Chondrocyte (in vitro differentiated cells): ENCODE data around the gene PDE4D. TPM values are rescaled to one million over a fixed set of nuclear protein-coding genes. Genes with fewer than 3 reads are reported as not detected.

Source experiments
- DNase-seq: peaks from one replicate; pipeline ENCODE4 v3.0.0; 2021; ENCODE audit warnings: mixed read lengths, low spot score
- H3K27ac Mint-ChIP-seq: one replicate; pipeline ENCODE4 v1.8.0; 2021; ENCODE audit warnings: mild to moderate bottlenecking, moderate library complexity, mixed read lengths; ENCODE audit not compliant: unreplicated experiment
- H3K27me3 Mint-ChIP-seq: 2 replicates; pipeline ENCODE4 v1.8.0; 2021; ENCODE audit warnings: low read depth, mixed read lengths
- H3K36me3 Mint-ChIP-seq: 2 replicates; pipeline ENCODE4 v1.8.0; 2021; ENCODE audit warnings: low read depth, mixed read lengths
- H3K4me1 Mint-ChIP-seq: 2 replicates; pipeline ENCODE4 v1.8.0; 2021; ENCODE audit warnings: low read depth, mild to moderate bottlenecking, mixed read lengths
- H3K4me3 Mint-ChIP-seq: one replicate; pipeline ENCODE4 v1.8.0; 2021; ENCODE audit warnings: mild to moderate bottlenecking, moderate library complexity, mixed read lengths; ENCODE audit not compliant: unreplicated experiment
- H3K9me3 Mint-ChIP-seq: 2 replicates; pipeline ENCODE4 v1.8.0; 2021; ENCODE audit warnings: low read depth, mixed read lengths
- CTCF ChIP-seq: fragments of 200-600 bp; sonication (generic); IDR thresholded peaks from 2 replicates; pipeline ENCODE4 v1.5.0; 2021; ENCODE audit warnings: antibody characterized with exemption, mild to moderate bottlenecking, moderate library complexity
- total RNA-seq: library from RNA; stranded (reverse); gene quantifications from 3 replicates; pipeline ENCODE4 v1.2.1, GENCODE V29; 2021

Gene PDE4D
- total RNA-seq, 1 donor from 2014 or later, result 21.1 TPM

GRCh38 chr5:59123595-59124561 is 769.6 kb downstream of the PDE4D start:
- no peak for TF ChIP-seq CTCF
- no peaks in the 10 kb centered on the region for H3K4me1 Mint-ChIP-seq
- H3K36me3 Mint-ChIP-seq, result no peaks in the 10 kb centered on the region
- no peaks in the 10 kb centered on the region for H3K9me3 Mint-ChIP-seq
- H3K27ac Mint-ChIP-seq, result no peak overlapping the region
- no peak for DNase-seq
- no peak overlapping the region for H3K4me3 Mint-ChIP-seq
- no peaks in the 10 kb centered on the region for H3K27me3 Mint-ChIP-seq

- no peak for DNase-seq
- Mint-ChIP-seq H3K4me1 (peaks cover 12% of the 10 kb centered on the region), H3K27ac (no peak overlapping the region), H3K9me3 (no peaks in the 10 kb centered on the region), H3K4me3 (no peak overlapping the region), H3K36me3 (no peaks in the 10 kb centered on the region), H3K27me3 (no peaks in the 10 kb centered on the region)
- no peak for TF ChIP-seq CTCF
Observed at GRCh38 chr5:59119480-59119879, 774.0 kb downstream of the PDE4D start.

- Mint-ChIP-seq H3K27me3 (no peaks in the 10 kb centered on the region), H3K9me3 (no peaks in the 10 kb centered on the region), H3K36me3 (peaks cover 1% of the 10 kb centered on the region), H3K4me3 (no peak overlapping the region), H3K27ac (no peak overlapping the region), H3K4me1 (peaks cover 12% of the 10 kb centered on the region)
- no peak for TF ChIP-seq CTCF
- DNase-seq, result no peak
Observed at GRCh38 chr5:59117320-59117719, 776.2 kb downstream of the PDE4D start.

GRCh38 chr5:59116231-59116865 is 777.2 kb downstream of the PDE4D start:
- H3K4me1 Mint-ChIP-seq, result peaks cover 12% of the 10 kb centered on the region
- H3K36me3 Mint-ChIP-seq, result peaks cover 1% of the 10 kb centered on the region
- no peak overlapping the region for H3K4me3 Mint-ChIP-seq
- no peaks in the 10 kb centered on the region for H3K27me3 Mint-ChIP-seq
- no peak for DNase-seq
- H3K27ac Mint-ChIP-seq, result peak overlapping the region; percentile 2
- H3K9me3 Mint-ChIP-seq, result no peaks in the 10 kb centered on the region
- no peak for TF ChIP-seq CTCF

- H3K36me3 Mint-ChIP-seq, result peaks cover 1% of the 10 kb centered on the region
- no peaks in the 10 kb centered on the region for H3K27me3 Mint-ChIP-seq
- H3K4me3 Mint-ChIP-seq, result no peak overlapping the region
- peaks cover 12% of the 10 kb centered on the region for H3K4me1 Mint-ChIP-seq
- DNase-seq, result no peak
- H3K9me3 Mint-ChIP-seq, result no peaks in the 10 kb centered on the region
- TF ChIP-seq CTCF, result no peak
- H3K27ac Mint-ChIP-seq, result no peak overlapping the region
Observed at GRCh38 chr5:59115345-59115744, 778.2 kb downstream of the PDE4D start.
